SU-DHL-6 (cell line): ENCODE measurements around the gene ARPC2.

Source experiments
- H2AFZ ChIP-seq: fragments of 200-600 bp; sonication (generic); 2 replicates; pipeline ENCODE4 v1.6.1; 2014; ENCODE audit warnings: low read depth, mild to moderate bottlenecking, moderate library complexity, mixed read lengths, antibody characterized with exemption, low read length; ENCODE audit not compliant: severe bottlenecking
- H3F3A ChIP-seq: fragments of 200-600 bp; shearing (Covaris generic); 2 replicates; pipeline ENCODE4 v1.6.0; 2016; ENCODE audit warnings: antibody characterized with exemption, mild to moderate bottlenecking; ENCODE audit not compliant: insufficient read depth
- H3K27ac ChIP-seq: fragments of 200-600 bp; sonication (generic); 2 replicates; pipeline ENCODE4 v1.5.1; 2016; ENCODE audit warnings: low read depth, mild to moderate bottlenecking, low read length, moderate library complexity, mixed read lengths
- H3K27me3 ChIP-seq: fragments of 200-600 bp; sonication (generic), shearing (Covaris generic); 2 replicates; pipeline ENCODE4 v1.6.0; 2014; ENCODE audit warnings: mild to moderate bottlenecking, low read length
- H3K36me3 ChIP-seq: fragments of 200-600 bp; sonication (generic); 2 replicates; pipeline ENCODE4 v1.6.1; 2014; ENCODE audit warnings: mild to moderate bottlenecking, low read length, mixed read lengths
- H3K4me2 ChIP-seq: fragments of 300-600, 200-600 bp; shearing (Covaris generic), sonication (generic); 2 replicates; pipeline ENCODE4 v1.6.0; 2014; ENCODE audit warnings: low read length, low read depth, mild to moderate bottlenecking; ENCODE audit not compliant: poor library complexity, severe bottlenecking
- H3K4me3 ChIP-seq: fragments of 200-600 bp; sonication (generic); 2 replicates; pipeline ENCODE4 v1.5.1; 2014; ENCODE audit warnings: antibody characterized with exemption, low read length, mild to moderate bottlenecking, mixed read lengths; ENCODE audit not compliant: insufficient read depth, poor library complexity, severe bottlenecking
- H3K79me2 ChIP-seq: fragments of 200-600 bp; sonication (generic); 2 replicates; pipeline ENCODE4 v1.6.1; 2014; ENCODE audit warnings: mild to moderate bottlenecking, low read length, moderate library complexity; ENCODE audit not compliant: insufficient read depth
- H3K9ac ChIP-seq: fragments of 200-600 bp; sonication (generic); 2 replicates; pipeline ENCODE4 v1.7.0; 2014; ENCODE audit warnings: mild to moderate bottlenecking, low read length
- H3K9me2 ChIP-seq: fragments of 200-600 bp; sonication (generic); replicated peaks from 2 replicates; pipeline ENCODE4 v1.6.1; 2014; ENCODE audit warnings: low read length; ENCODE audit not compliant: insufficient read depth
- H3K9me3 ChIP-seq: fragments of 200-600 bp; sonication (generic); 2 replicates; pipeline ENCODE4 v1.6.1; 2014; ENCODE audit warnings: low read length, mixed read lengths; ENCODE audit not compliant: insufficient read depth
- H4K20me1 ChIP-seq: fragments of 200-600 bp; sonication (generic); 2 replicates; pipeline ENCODE4 v1.6.1; 2014; ENCODE audit warnings: low read depth, mild to moderate bottlenecking, antibody characterized with exemption, low read length, moderate library complexity, mixed read lengths
- EZH2phosphoT487 ChIP-seq: fragments of 200-600 bp; sonication (generic), shearing (Covaris generic); conservative IDR thresholded peaks from 2 replicates; pipeline ENCODE4 v1.6.1; 2018; ENCODE audit warnings: mild to moderate bottlenecking, antibody characterized with exemption, low read length, moderate library complexity, mixed read lengths
- TF ChIP-seq, protein P1 (sequence below): fragments of 200-600 bp; sonication (generic); IDR thresholded peaks from one replicate; pipeline ENCODE4 v1.5.1; 2017; ENCODE audit warnings: antibody characterized with exemption, mild to moderate bottlenecking, low read length, moderate library complexity; ENCODE audit not compliant: insufficient read depth, poor library complexity, severe bottlenecking

The ARPC2 gene

DNA sequence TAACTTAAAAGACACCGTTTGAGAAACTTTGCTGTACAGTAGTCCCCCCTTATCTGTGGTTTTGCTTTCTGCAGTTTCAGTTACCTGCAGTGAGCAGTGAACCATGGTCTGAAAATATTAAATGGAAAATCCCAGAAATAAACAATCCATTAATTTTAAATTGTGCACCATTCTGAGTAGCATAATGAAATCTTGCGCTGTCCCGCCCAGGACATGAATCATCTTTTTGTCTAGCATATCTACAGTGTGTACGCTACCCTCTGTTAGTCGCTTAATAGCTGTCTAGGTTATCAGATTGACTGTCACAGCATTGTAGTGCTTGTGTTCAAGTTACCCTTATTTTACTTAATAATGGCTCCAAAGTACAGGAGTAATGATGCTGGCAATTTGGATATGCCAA, 6.1 kb downstream of the ARPC2 start:
- H3K9ac ChIP-seq = no peak overlapping the region
- H3K27ac ChIP-seq = no peak overlapping the region
- no peak overlapping the region for H3K4me3 ChIP-seq
- H3F3A ChIP-seq = peaks cover 16% of the 10 kb centered on the region
- H3K27me3 ChIP-seq = no peaks in the 10 kb centered on the region
- peaks cover 41% of the 10 kb centered on the region; the same call in 1 of the 2 replicates for H3K36me3 ChIP-seq
- no peak overlapping the region for H3K4me2 ChIP-seq
- H2AFZ ChIP-seq = no peak overlapping the region
- no peaks in the 10 kb centered on the region for H3K9me2 ChIP-seq
- no peaks in the 10 kb centered on the region for H3K9me3 ChIP-seq
- TF ChIP-seq EZH2phosphoT487 = no peak
- TF ChIP-seq, protein P1, sequence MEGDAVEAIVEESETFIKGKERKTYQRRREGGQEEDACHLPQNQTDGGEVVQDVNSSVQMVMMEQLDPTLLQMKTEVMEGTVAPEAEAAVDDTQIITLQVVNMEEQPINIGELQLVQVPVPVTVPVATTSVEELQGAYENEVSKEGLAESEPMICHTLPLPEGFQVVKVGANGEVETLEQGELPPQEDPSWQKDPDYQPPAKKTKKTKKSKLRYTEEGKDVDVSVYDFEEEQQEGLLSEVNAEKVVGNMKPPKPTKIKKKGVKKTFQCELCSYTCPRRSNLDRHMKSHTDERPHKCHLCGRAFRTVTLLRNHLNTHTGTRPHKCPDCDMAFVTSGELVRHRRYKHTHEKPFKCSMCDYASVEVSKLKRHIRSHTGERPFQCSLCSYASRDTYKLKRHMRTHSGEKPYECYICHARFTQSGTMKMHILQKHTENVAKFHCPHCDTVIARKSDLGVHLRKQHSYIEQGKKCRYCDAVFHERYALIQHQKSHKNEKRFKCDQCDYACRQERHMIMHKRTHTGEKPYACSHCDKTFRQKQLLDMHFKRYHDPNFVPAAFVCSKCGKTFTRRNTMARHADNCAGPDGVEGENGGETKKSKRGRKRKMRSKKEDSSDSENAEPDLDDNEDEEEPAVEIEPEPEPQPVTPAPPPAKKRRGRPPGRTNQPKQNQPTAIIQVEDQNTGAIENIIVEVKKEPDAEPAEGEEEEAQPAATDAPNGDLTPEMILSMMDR = no peak
- H4K20me1 ChIP-seq = peaks cover 56% of the 10 kb centered on the region
- peaks cover 87% of the 10 kb centered on the region for H3K79me2 ChIP-seq

DNA sequence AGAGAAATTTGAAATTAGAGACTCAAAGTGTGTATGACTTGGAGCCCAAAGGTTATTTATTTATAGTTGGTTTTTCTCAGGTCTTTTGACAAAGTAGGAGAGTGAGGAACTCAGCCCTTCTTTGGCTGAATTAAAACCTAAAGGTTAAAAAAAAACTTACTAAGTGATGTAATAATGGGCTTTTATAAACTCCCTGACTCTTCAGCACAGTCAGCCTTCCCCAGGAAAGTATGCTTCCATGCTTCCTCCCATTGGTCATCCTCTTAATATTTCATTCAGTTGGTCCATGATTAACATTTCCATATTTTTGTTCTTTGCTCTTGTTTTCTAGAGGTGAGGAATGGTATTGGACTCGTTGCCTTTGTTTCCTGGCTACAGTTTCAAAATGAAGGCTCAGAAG, 7.2 kb downstream of the ARPC2 start:
- no peak overlapping the region for H3K27ac ChIP-seq
- H3K4me3 ChIP-seq = no peak overlapping the region
- H3K9me2 ChIP-seq = no peaks in the 10 kb centered on the region
- no peak overlapping the region for H2AFZ ChIP-seq
- no peaks in the 10 kb centered on the region for H3K27me3 ChIP-seq
- H4K20me1 ChIP-seq = peaks cover 56% of the 10 kb centered on the region
- peaks cover 11% of the 10 kb centered on the region; the same call in 1 of the 2 replicates for H3F3A ChIP-seq
- H3K79me2 ChIP-seq = peaks cover 82% of the 10 kb centered on the region
- no peak overlapping the region for H3K4me2 ChIP-seq
- no peak for TF ChIP-seq EZH2phosphoT487
- TF ChIP-seq, protein P1 = no peak
- no peaks in the 10 kb centered on the region for H3K9me3 ChIP-seq
- peaks cover 51% of the 10 kb centered on the region; the same call in 1 of the 2 replicates for H3K36me3 ChIP-seq
- no peak overlapping the region for H3K9ac ChIP-seq

- H3K27ac ChIP-seq = no peak overlapping the region
- TF ChIP-seq, protein P1 = no peak
- TF ChIP-seq EZH2phosphoT487 = no peak
- H3K9ac ChIP-seq = no peak overlapping the region
- peaks cover 80% of the 10 kb centered on the region for H3K79me2 ChIP-seq
- no peaks in the 10 kb centered on the region for H3K9me3 ChIP-seq
- peaks cover 17% of the 10 kb centered on the region; the same call in 1 of the 2 replicates for H3F3A ChIP-seq
- no peak overlapping the region for H2AFZ ChIP-seq
- no peaks in the 10 kb centered on the region for H3K9me2 ChIP-seq
- H3K4me3 ChIP-seq = no peak overlapping the region
- H3K36me3 ChIP-seq = peaks cover 60% of the 10 kb centered on the region
- peaks cover 45% of the 10 kb centered on the region for H4K20me1 ChIP-seq
- H3K27me3 ChIP-seq = no peaks in the 10 kb centered on the region
- no peak overlapping the region for H3K4me2 ChIP-seq
These were observed 9.9 kb downstream of the ARPC2 start for GRCh38 chr2:218226903-218227302.
